Measurements from ENCODE around the gene MAP7. TPM values are rescaled to one million over a fixed set of nuclear protein-coding genes. Genes with fewer than 3 reads are reported as not detected.

Gene MAP7
- total and polyA plus RNA-seq, 2 of the 13 experiments (the other 11 are each of a cell fraction or from before 2014, with no cell fraction given), result 0.04 TPM; not detected in 1

- Histone ChIP-seq H3K4me2 (ENCODE audit: low read depth, low read length) (no peak overlapping the region), H3K36me3 (replicated peaks in 1 of 2; ENCODE audit: control insufficient read depth in 1 of 2, insufficient read depth in 2 of 2, low read length in 2 of 2) (no peaks in the 10 kb centered on the region), H4K20me1 (ENCODE audit: insufficient read depth, low read length) (no peaks in the 10 kb centered on the region), H3K4me1 (ENCODE audit: insufficient read depth, low read length) (no peaks in the 10 kb centered on the region), H3K79me2 (ENCODE audit: insufficient read depth, low read length) (no peaks in the 10 kb centered on the region), H3K9me3 (ENCODE audit: low read length) (no peaks in the 10 kb centered on the region), H3K4me3 (replicated peaks in 1 of 3; ENCODE audit: insufficient read depth in 1 of 3, low read depth in 2 of 3, low read length in 3 of 3) (no peak overlapping the region), H3K27ac (ENCODE audit: extremely low read length, insufficient read depth, low read length) (no peak overlapping the region), H3K27me3 (ENCODE audit: control insufficient read depth in 1 of 2, insufficient read depth in 2 of 2, low read length in 2 of 2) (no peaks in the 10 kb centered on the region; a peak in 1 of 5 replicates), H3K9ac (ENCODE audit: insufficient read depth, low read depth, low read length) (no peak overlapping the region), H2AFZ (ENCODE audit: low read length) (no peak overlapping the region)
- ChIA-PET CTCF (ENCODE audit: low intra/inter-chr PET ratio, low total read pairs) (no interaction called here), POLR2A (no interaction called here)
- intact Hi-C loops (cut with micrococcal nuclease; ENCODE audit: unreplicated experiment), result no loop called here
- no TSS peak for BruUV-seq (replicated peaks)
- in situ Hi-C loops (cut with HindIII; ENCODE audit: extremely low pct_ligation_motif_present, low pct_unique_long_range_greater_than_20kb), result no loop called here
- no peak for TF ChIP-seq YY1 (IDR thresholded peaks at IDR 0.05; ENCODE audit: insufficient read depth, insufficient replicate concordance, low read depth, low read length)
- no peak for TF ChIP-seq NFE2 (CRISPR knock-in tag; IDR thresholded peaks at IDR 0.05)
- TF ChIP-seq ZNF737 (CRISPR knock-in tag; IDR thresholded peaks at IDR 0.05; ENCODE audit: borderline replicate concordance), result no peak
- TF ChIP-seq KDM5B (CRISPR knock-in tag; IDR thresholded peaks at IDR 0.05; ENCODE audit: borderline replicate concordance), result no peak
- 30% methylated on average over 3 of the region's 3 CpGs for WGBS (ENCODE audit: low lambda C conversion rate)
- ATAC-seq (no peak), FAIRE-seq (no peak), DNase-seq (ENCODE audit: low spot score) (no peak)
Measured at GRCh38 chr6:136517582-136517981, 32.6 kb downstream of the MAP7 start.

DNA sequence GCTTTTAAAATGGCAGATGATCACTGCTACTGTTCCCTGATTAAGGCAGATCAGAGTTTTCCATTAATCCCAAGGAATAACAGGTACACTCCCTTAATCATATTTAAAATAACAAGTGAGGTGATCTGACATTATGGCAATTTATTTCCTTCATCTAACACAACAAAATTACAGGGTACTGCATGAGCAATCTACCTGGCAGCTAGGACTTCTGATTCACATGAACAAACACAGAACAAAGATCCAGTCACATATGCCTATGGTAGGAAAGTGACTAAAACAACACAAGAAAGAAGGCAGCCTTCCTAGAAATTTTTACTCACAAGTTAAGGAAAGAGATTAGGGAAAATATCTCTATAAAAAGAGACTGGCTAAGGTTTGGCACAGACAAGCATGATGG, 33.2 kb downstream of the MAP7 start:
- no peak for TF ChIP-seq ZFP41 (CRISPR knock-in tag; IDR thresholded peaks at IDR 0.05; ENCODE audit: borderline replicate concordance)
- TF ChIP-seq, protein P1, sequence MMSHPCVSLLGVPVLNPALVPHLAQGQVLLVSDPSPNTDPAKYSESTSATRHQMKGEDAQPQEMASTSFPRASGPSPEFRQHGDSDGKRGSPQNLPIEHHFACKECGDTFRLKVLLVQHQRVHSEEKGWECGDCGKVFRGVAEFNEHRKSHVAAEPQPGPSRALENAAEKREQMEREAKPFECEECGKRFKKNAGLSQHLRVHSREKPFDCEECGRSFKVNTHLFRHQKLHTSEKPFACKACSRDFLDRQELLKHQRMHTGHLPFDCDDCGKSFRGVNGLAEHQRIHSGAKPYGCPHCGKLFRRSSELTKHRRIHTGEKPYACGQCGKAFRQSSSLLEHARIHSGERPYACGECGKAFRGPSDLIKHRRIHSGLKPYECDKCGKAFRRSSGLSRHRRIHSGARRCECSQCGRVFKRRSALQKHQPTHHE (CRISPR knock-in tag; IDR thresholded peaks at IDR 0.05; ENCODE audit: borderline replicate concordance), result no peak
- TF ChIP-seq IKZF1 (IDR thresholded peaks at IDR 0.05), result no peak
- TF ChIP-seq KAT2B (IDR thresholded peaks at IDR 0.05; ENCODE audit: borderline replicate concordance, low read depth, low read length), result no peak
- no peak for TF ChIP-seq PAX8 (CRISPR knock-in tag; IDR thresholded peaks at IDR 0.05; ENCODE audit: borderline replicate concordance)
- no peak for TF ChIP-seq THYN1 (CRISPR knock-in tag; IDR thresholded peaks at IDR 0.05; ENCODE audit: borderline replicate concordance, low read depth)
- TF ChIP-seq, protein P2, sequence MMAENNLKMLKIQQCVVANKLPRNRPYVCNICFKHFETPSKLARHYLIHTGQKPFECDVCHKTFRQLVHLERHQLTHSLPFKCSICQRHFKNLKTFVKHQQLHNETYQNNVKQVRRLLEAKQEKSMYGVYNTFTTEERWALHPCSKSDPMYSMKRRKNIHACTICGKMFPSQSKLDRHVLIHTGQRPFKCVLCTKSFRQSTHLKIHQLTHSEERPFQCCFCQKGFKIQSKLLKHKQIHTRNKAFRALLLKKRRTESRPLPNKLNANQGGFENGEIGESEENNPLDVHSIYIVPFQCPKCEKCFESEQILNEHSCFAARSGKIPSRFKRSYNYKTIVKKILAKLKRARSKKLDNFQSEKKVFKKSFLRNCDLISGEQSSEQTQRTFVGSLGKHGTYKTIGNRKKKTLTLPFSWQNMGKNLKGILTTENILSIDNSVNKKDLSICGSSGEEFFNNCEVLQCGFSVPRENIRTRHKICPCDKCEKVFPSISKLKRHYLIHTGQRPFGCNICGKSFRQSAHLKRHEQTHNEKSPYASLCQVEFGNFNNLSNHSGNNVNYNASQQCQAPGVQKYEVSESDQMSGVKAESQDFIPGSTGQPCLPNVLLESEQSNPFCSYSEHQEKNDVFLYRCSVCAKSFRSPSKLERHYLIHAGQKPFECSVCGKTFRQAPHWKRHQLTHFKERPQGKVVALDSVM (CRISPR knock-in tag; IDR thresholded peaks at IDR 0.05), result no peak
- TF ChIP-seq HBP1 (CRISPR knock-in tag; IDR thresholded peaks at IDR 0.05; ENCODE audit: low read depth), result no peak
- no peak for TF ChIP-seq ATRX (CRISPR knock-in tag; IDR thresholded peaks at IDR 0.05; ENCODE audit: borderline replicate concordance)
- no peak for TF ChIP-seq ASH2L (IDR thresholded peaks at IDR 0.05; ENCODE audit: insufficient read length, low read depth, low read length)
- no peak overlapping the region for H3K27ac ChIP-seq (ENCODE audit: extremely low read length, insufficient read depth, low read length)
- H3K4me1 ChIP-seq (ENCODE audit: insufficient read depth, low read length), result no peaks in the 10 kb centered on the region
- DNase-seq (ENCODE audit: low spot score) (no peak), ATAC-seq (no peak), FAIRE-seq (no peak)
- H3K79me2 ChIP-seq (ENCODE audit: insufficient read depth, low read length), result no peaks in the 10 kb centered on the region
- H3K36me3 ChIP-seq (replicated peaks in 1 of 2; ENCODE audit: control insufficient read depth in 1 of 2, insufficient read depth in 2 of 2, low read length in 2 of 2), result no peaks in the 10 kb centered on the region
- H3K9ac ChIP-seq (ENCODE audit: insufficient read depth, low read depth, low read length), result no peak overlapping the region
- BruUV-seq (replicated peaks), result no TSS peak
- intact Hi-C loops (cut with micrococcal nuclease; ENCODE audit: unreplicated experiment) (no loop called here), in situ Hi-C loops (cut with HindIII; ENCODE audit: extremely low pct_ligation_motif_present, low pct_unique_long_range_greater_than_20kb) (no loop called here)
- H3K9me3 ChIP-seq (ENCODE audit: low read length), result no peaks in the 10 kb centered on the region
- H3K27me3 ChIP-seq (ENCODE audit: control insufficient read depth in 1 of 2, insufficient read depth in 2 of 2, low read length in 2 of 2), result no peaks in the 10 kb centered on the region; a peak in 1 of 5 replicates
- no peak overlapping the region for H2AFZ ChIP-seq (ENCODE audit: low read length)
- CTCF ChIA-PET (ENCODE audit: low intra/inter-chr PET ratio, low total read pairs), result no interaction called here
- no peaks in the 10 kb centered on the region for H4K20me1 ChIP-seq (ENCODE audit: insufficient read depth, low read length)
- no peak overlapping the region for H3K4me2 ChIP-seq (ENCODE audit: low read depth, low read length)
- H3K4me3 ChIP-seq (replicated peaks in 1 of 3; ENCODE audit: insufficient read depth in 1 of 3, low read depth in 2 of 3, low read length in 3 of 3), result no peak overlapping the region
- POLR2A ChIA-PET, result no interaction called here

Measured in HepG2 (cell line).